Endothelial cell (in vitro differentiated cells): ENCODE results near the gene CREB5. TPM values are rescaled to one million over a fixed set of nuclear protein-coding genes. Genes with fewer than 3 reads are reported as not detected.

Experiments
- DNase-seq: peaks from one replicate; pipeline ENCODE4 v3.0.0; 2021; ENCODE audit warnings: low spot score
- H3K27ac Mint-ChIP-seq: one replicate; pipeline ENCODE4 v1.8.0; 2021; ENCODE audit warnings: mixed read lengths, inconsistent platforms; ENCODE audit not compliant: unreplicated experiment
- H3K27me3 Mint-ChIP-seq: one replicate; pipeline ENCODE4 v1.8.0; 2021; ENCODE audit warnings: mild to moderate bottlenecking, moderate library complexity, mixed read lengths, inconsistent platforms; ENCODE audit not compliant: unreplicated experiment
- H3K36me3 Mint-ChIP-seq: one replicate; pipeline ENCODE4 v1.8.0; 2021; ENCODE audit warnings: mild to moderate bottlenecking, low read depth, mixed read lengths, inconsistent platforms; ENCODE audit not compliant: unreplicated experiment
- H3K4me1 Mint-ChIP-seq: one replicate; pipeline ENCODE4 v1.8.0; 2021; ENCODE audit warnings: mild to moderate bottlenecking, mixed read lengths, inconsistent platforms; ENCODE audit not compliant: unreplicated experiment
- H3K4me3 Mint-ChIP-seq: one replicate; pipeline ENCODE4 v1.8.0; 2021; ENCODE audit warnings: mild to moderate bottlenecking, mixed read lengths, inconsistent platforms; ENCODE audit not compliant: unreplicated experiment
- H3K9me3 Mint-ChIP-seq: one replicate; pipeline ENCODE4 v1.8.0; 2021; ENCODE audit warnings: mixed read lengths, inconsistent platforms; ENCODE audit not compliant: unreplicated experiment
- total RNA-seq: library from RNA; stranded (reverse); fragmentation: NEBNext Ultra II Directional; extraction: Animal tissue kit (Norgen Biotek cat#: 25700); gene quantifications from one replicate; pipeline ENCODE4 v1.2.1, GENCODE V29; 2021; ENCODE audit not compliant: unreplicated experiment
- TF ChIP-seq, protein P1 (sequence below): fragments of 200-600 bp; sonication (generic); IDR thresholded peaks from one replicate; pipeline ENCODE4 v1.5.0; 2021; ENCODE audit warnings: antibody characterized with exemption; ENCODE audit not compliant: unreplicated experiment

Gene CREB5
- total RNA-seq, 1 donor from 2014 or later: 5.6 TPM

DNA sequence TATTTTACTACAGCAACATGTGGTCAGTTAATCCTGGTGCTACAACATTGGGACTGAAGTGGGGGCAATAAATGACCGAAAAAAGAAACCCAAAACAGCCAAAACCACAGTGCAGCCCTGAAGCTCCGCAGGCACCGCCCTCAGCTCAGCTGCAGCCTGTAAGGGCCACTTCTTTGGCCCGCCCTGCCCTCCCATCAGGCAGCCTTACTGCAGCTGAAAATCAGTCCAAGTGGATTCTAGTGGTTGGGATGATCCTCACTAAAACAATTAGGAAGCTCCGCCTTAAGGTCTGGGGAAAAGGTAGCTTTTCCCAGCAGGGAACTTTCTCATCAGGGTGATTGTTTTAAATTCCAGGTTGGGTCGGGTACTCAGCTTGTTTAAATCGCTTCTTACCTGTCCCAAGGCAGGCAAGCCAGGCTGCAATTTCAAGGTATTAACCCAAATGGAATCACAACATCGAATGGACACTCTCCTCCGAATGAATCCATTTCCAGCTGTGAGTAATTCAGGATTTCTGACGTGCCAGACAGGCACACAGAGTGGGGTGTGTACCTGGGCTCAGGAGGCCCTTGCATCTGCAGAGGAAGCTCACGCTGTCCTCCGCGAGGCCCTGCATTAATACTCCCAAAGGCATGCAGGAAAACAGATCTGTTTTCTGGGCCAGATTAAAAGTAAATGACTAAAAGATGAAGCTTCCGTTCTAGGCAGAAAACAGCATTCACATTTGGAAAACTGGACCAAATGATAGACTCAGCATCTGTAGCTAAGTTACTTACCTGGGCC, 104.3 kb downstream of the CREB5 start:
- DNase-seq: no peak
- peaks cover 7% of the 10 kb centered on the region for H3K4me1 Mint-ChIP-seq
- no peaks in the 10 kb centered on the region for H3K9me3 Mint-ChIP-seq
- TF ChIP-seq, protein P1, sequence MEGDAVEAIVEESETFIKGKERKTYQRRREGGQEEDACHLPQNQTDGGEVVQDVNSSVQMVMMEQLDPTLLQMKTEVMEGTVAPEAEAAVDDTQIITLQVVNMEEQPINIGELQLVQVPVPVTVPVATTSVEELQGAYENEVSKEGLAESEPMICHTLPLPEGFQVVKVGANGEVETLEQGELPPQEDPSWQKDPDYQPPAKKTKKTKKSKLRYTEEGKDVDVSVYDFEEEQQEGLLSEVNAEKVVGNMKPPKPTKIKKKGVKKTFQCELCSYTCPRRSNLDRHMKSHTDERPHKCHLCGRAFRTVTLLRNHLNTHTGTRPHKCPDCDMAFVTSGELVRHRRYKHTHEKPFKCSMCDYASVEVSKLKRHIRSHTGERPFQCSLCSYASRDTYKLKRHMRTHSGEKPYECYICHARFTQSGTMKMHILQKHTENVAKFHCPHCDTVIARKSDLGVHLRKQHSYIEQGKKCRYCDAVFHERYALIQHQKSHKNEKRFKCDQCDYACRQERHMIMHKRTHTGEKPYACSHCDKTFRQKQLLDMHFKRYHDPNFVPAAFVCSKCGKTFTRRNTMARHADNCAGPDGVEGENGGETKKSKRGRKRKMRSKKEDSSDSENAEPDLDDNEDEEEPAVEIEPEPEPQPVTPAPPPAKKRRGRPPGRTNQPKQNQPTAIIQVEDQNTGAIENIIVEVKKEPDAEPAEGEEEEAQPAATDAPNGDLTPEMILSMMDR: no peak
- H3K27ac Mint-ChIP-seq: no peak overlapping the region
- no peaks in the 10 kb centered on the region for H3K27me3 Mint-ChIP-seq
- H3K4me3 Mint-ChIP-seq: no peak overlapping the region
- no peaks in the 10 kb centered on the region for H3K36me3 Mint-ChIP-seq

GRCh38 chr7:28517206-28517605, 104.9 kb downstream of the CREB5 start:
- Mint-ChIP-seq H3K4me3 (no peak overlapping the region), H3K27me3 (no peaks in the 10 kb centered on the region), H3K4me1 (peaks cover 7% of the 10 kb centered on the region), H3K27ac (no peak overlapping the region), H3K9me3 (no peaks in the 10 kb centered on the region), H3K36me3 (no peaks in the 10 kb centered on the region)
- TF ChIP-seq, protein P1: no peak
- no peak for DNase-seq

DNA sequence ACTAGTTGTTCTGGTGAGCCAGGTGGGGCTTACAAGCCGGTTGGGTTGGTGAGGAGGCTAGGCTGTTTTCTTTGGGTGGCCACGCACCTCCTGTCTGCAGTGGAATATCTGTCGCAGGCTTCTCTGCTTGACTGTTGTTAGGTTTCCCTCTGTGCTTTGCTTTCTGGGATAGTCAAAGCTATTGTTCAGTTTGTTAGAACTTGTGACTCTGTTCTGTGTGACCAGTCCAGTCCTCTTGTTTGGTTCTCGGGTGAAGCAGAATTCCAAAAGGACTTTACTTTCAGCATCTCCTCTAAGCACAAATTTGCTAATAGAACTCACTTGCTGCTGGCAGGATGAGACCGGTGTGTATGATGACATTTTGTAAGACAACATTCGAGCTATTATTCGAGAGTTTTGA, 105.3 kb downstream of the CREB5 start:
- no peaks in the 10 kb centered on the region for H3K27me3 Mint-ChIP-seq
- H3K36me3 Mint-ChIP-seq: no peaks in the 10 kb centered on the region
- H3K4me3 Mint-ChIP-seq: no peak overlapping the region
- H3K4me1 Mint-ChIP-seq: peaks cover 7% of the 10 kb centered on the region
- H3K9me3 Mint-ChIP-seq: no peaks in the 10 kb centered on the region
- no peak for DNase-seq
- TF ChIP-seq, protein P1: no peak
- H3K27ac Mint-ChIP-seq: no peak overlapping the region

- H3K27ac Mint-ChIP-seq: no peak overlapping the region
These were observed 108.0 kb downstream of the CREB5 start for GRCh38 chr7:28520074-28521015.

More at GRCh38 chr7:28520074-28521015, 108.0 kb downstream of the CREB5 start:
- TF ChIP-seq, protein P1: no peak
- no peak for DNase-seq
- no peak overlapping the region for H3K4me3 Mint-ChIP-seq
- no peaks in the 10 kb centered on the region for H3K9me3 Mint-ChIP-seq
- H3K4me1 Mint-ChIP-seq: peaks cover 7% of the 10 kb centered on the region
- no peaks in the 10 kb centered on the region for H3K27me3 Mint-ChIP-seq
- no peaks in the 10 kb centered on the region for H3K36me3 Mint-ChIP-seq
